Measurements from ENCODE around the gene ATXN3.
A peak's percentile ranks its signal among the peaks of the same experiment; 100 is the strongest.

Gene ATXN3

DNA sequence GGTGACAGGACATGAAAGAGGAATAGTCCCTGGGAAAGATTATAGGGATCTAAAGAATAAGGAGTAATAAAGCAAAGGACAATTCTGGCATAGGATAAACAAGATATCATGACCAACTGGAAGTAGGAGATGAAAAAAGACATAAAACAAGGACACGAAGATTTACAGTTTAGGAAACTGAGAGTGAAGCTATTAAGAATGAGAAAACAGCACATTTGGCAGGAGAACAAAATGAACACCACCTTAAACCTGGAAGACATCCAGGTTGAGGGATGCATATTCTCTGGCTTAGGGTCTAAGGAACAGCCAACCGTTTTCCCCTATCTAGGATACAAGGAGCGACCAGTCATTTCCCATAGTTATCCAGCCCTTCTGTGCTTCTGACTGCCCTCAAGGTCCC lies 68.4 kb downstream of the ATXN3 start:
- no peak for TF ChIP-seq EZH2phosphoT487 (conservative IDR thresholded peaks at IDR 0.05; ENCODE audit: low read length)
- Histone ChIP-seq H3K9me3 (ENCODE audit: insufficient read depth, low read length) (no peaks in the 10 kb centered on the region), H4K20me1 (ENCODE audit: low read depth, low read length) (no peaks in the 10 kb centered on the region), H3F3A (ENCODE audit: insufficient read depth) (no peaks in the 10 kb centered on the region), H3K36me3 (ENCODE audit: low read length) (no peaks in the 10 kb centered on the region), H3K79me2 (ENCODE audit: insufficient read depth, low read length) (peaks cover 62% of the 10 kb centered on the region), H3K9me2 (replicated peaks; ENCODE audit: insufficient read depth, low read length) (no peaks in the 10 kb centered on the region), H2AFZ (ENCODE audit: low read depth, low read length, severe bottlenecking) (no peak overlapping the region), H3K9ac (ENCODE audit: low read length) (peak overlapping the region; percentile 81; the same call in 1 of the 2 replicates), H3K4me2 (ENCODE audit: low read depth, low read length, poor library complexity, severe bottlenecking) (peak overlapping the region; percentile 98), H3K27me3 (ENCODE audit: low read length) (no peaks in the 10 kb centered on the region), H3K4me3 (ENCODE audit: insufficient read depth, low read length, poor library complexity, severe bottlenecking) (peak overlapping the region; percentile 80), H3K27ac (ENCODE audit: low read depth, low read length) (no peak overlapping the region)

DNA sequence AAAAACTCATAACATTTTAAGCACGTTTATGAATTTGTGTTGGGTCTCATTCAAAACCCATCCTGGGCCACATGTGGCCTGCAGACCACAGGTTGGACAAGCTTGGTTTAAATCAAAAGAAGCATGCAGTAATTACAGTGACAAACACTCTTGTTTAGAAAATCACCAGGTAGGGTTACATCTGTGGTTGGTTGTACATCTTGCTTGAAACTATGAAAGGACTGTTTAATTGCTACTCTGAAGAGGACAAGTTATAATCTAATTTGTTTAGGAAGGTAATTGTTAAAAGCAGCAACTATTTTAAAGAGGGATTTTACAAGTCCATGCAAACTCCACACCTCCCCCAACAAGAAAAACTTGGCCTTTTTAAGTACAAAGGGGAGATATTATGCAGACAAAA lies 70.5 kb downstream of the ATXN3 start:
- Histone ChIP-seq H3K36me3 (ENCODE audit: low read length) (no peaks in the 10 kb centered on the region), H3K27ac (ENCODE audit: low read depth, low read length) (no peak overlapping the region), H3K4me2 (ENCODE audit: low read depth, low read length, poor library complexity, severe bottlenecking) (no peak overlapping the region), H3K27me3 (ENCODE audit: low read length) (no peaks in the 10 kb centered on the region), H2AFZ (ENCODE audit: low read depth, low read length, severe bottlenecking) (no peak overlapping the region), H3K79me2 (ENCODE audit: insufficient read depth, low read length) (peaks cover 57% of the 10 kb centered on the region), H3K9ac (ENCODE audit: low read length) (no peak overlapping the region), H3K9me2 (replicated peaks; ENCODE audit: insufficient read depth, low read length) (no peaks in the 10 kb centered on the region), H4K20me1 (ENCODE audit: low read depth, low read length) (no peaks in the 10 kb centered on the region), H3K4me3 (ENCODE audit: insufficient read depth, low read length, poor library complexity, severe bottlenecking) (no peak overlapping the region), H3K9me3 (ENCODE audit: insufficient read depth, low read length) (no peaks in the 10 kb centered on the region), H3F3A (ENCODE audit: insufficient read depth) (no peaks in the 10 kb centered on the region)
- no peak for TF ChIP-seq EZH2phosphoT487 (conservative IDR thresholded peaks at IDR 0.05; ENCODE audit: low read length)
- TF ChIP-seq, protein P1, sequence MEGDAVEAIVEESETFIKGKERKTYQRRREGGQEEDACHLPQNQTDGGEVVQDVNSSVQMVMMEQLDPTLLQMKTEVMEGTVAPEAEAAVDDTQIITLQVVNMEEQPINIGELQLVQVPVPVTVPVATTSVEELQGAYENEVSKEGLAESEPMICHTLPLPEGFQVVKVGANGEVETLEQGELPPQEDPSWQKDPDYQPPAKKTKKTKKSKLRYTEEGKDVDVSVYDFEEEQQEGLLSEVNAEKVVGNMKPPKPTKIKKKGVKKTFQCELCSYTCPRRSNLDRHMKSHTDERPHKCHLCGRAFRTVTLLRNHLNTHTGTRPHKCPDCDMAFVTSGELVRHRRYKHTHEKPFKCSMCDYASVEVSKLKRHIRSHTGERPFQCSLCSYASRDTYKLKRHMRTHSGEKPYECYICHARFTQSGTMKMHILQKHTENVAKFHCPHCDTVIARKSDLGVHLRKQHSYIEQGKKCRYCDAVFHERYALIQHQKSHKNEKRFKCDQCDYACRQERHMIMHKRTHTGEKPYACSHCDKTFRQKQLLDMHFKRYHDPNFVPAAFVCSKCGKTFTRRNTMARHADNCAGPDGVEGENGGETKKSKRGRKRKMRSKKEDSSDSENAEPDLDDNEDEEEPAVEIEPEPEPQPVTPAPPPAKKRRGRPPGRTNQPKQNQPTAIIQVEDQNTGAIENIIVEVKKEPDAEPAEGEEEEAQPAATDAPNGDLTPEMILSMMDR (IDR thresholded peaks at IDR 0.05; ENCODE audit: insufficient read depth, low read length, poor library complexity, severe bottlenecking) = no peak

DNA sequence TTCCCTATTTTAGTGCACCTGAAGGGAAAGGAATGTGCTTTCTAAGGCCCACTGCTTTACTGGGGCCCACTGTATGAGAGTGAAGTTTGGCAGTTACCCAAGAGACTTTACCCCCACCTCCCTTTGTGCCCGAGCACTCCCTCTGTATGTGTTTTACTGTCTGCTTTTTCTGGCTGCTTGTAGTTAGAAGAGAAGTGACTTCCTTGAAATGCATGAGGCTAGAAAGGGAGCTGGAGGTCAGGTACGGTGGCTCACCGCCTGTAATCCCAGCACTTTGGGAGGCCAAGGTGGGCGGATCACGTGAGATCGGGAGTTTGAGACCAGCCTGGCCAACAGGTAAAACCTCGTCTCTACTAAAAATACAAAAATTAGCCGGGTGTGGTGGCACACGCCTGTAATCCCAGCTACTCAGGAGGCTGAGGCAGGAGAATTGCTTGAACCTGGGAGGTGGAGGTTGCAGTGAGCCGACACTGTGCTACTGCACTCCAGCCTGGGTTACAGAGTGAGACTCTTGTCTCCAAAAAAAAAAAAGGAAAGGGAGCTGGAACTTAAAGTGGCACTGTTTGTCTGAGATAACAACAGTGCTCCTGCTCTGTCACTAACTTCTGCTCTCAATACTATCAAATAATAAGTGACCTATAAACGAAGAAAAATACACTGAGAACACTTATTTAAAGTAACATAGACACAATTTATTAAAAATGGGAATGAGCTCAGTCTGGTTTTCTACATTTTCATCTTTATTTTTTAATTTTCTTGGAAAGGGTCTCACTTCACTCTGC lies 72.3 kb downstream of the ATXN3 start:
- Histone ChIP-seq H3K9ac (ENCODE audit: low read length) (no peak overlapping the region), H3K9me2 (replicated peaks; ENCODE audit: insufficient read depth, low read length) (no peaks in the 10 kb centered on the region), H3K79me2 (ENCODE audit: insufficient read depth, low read length) (peaks cover 43% of the 10 kb centered on the region), H3K27ac (ENCODE audit: low read depth, low read length) (no peak overlapping the region), H3K9me3 (ENCODE audit: insufficient read depth, low read length) (no peaks in the 10 kb centered on the region), H3K4me3 (ENCODE audit: insufficient read depth, low read length, poor library complexity, severe bottlenecking) (no peak overlapping the region), H2AFZ (ENCODE audit: low read depth, low read length, severe bottlenecking) (no peak overlapping the region), H3K27me3 (ENCODE audit: low read length) (no peaks in the 10 kb centered on the region), H3K36me3 (ENCODE audit: low read length) (no peaks in the 10 kb centered on the region), H3K4me2 (ENCODE audit: low read depth, low read length, poor library complexity, severe bottlenecking) (no peak overlapping the region), H3F3A (ENCODE audit: insufficient read depth) (no peaks in the 10 kb centered on the region), H4K20me1 (ENCODE audit: low read depth, low read length) (no peaks in the 10 kb centered on the region)
- TF ChIP-seq, protein P1 (IDR thresholded peaks at IDR 0.05; ENCODE audit: insufficient read depth, low read length, poor library complexity, severe bottlenecking) = no peak
- TF ChIP-seq EZH2phosphoT487 (conservative IDR thresholded peaks at IDR 0.05; ENCODE audit: low read length) = no peak

DNA sequence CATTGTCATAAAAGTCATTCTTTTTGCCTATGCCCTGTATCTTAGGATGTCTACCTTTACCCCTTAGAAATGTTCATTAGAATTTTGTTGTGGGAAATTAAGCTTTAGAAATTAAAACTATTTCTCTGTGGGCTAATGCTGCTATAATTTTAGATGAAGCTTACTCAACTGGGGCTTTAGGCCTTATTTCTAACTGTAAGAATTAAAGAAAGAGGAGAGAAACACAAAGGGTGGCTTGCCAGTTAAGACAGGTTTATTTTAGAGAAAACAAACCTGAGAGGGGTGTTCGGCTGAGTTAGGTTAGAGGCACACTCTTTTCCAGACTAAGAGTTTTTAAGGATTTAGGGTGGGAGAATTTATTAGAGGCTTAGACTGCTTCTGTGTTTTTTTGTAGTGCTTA lies 72.9 kb downstream of the ATXN3 start:
- Histone ChIP-seq H3K9me2 (replicated peaks; ENCODE audit: insufficient read depth, low read length) (no peaks in the 10 kb centered on the region), H3K9me3 (ENCODE audit: insufficient read depth, low read length) (no peaks in the 10 kb centered on the region), H3K9ac (ENCODE audit: low read length) (no peak overlapping the region), H3K36me3 (ENCODE audit: low read length) (no peaks in the 10 kb centered on the region), H3K27me3 (ENCODE audit: low read length) (no peaks in the 10 kb centered on the region), H3K79me2 (ENCODE audit: insufficient read depth, low read length) (peaks cover 36% of the 10 kb centered on the region), H3K4me2 (ENCODE audit: low read depth, low read length, poor library complexity, severe bottlenecking) (no peak overlapping the region), H2AFZ (ENCODE audit: low read depth, low read length, severe bottlenecking) (no peak overlapping the region), H3F3A (ENCODE audit: insufficient read depth) (no peaks in the 10 kb centered on the region), H4K20me1 (ENCODE audit: low read depth, low read length) (no peaks in the 10 kb centered on the region), H3K4me3 (ENCODE audit: insufficient read depth, low read length, poor library complexity, severe bottlenecking) (no peak overlapping the region), H3K27ac (ENCODE audit: low read depth, low read length) (no peak overlapping the region)
- TF ChIP-seq, protein P1 (IDR thresholded peaks at IDR 0.05; ENCODE audit: insufficient read depth, low read length, poor library complexity, severe bottlenecking) = no peak
- no peak for TF ChIP-seq EZH2phosphoT487 (conservative IDR thresholded peaks at IDR 0.05; ENCODE audit: low read length)

Measured in SU-DHL-6 (cell line).